HG03565 (cell line): ENCODE data around the gene APBA2.

Source experiments
- ATAC-seq: cut with Tn5 transposase; IDR thresholded peaks from one replicate; pipeline ENCODE4 v1.9.1; 2021; ENCODE audit warnings: mild to moderate bottlenecking, moderate library complexity; ENCODE audit not compliant: unreplicated experiment

APBA2 gene

GRCh38 chr15:28955160-28955992 is 69.6 kb downstream of the APBA2 start:
- peak; percentile 41 for ATAC-seq

GRCh38 chr15:28955993-28956421 is 70.2 kb downstream of the APBA2 start:
- no peak for ATAC-seq

- ATAC-seq: no peak
Observed at GRCh38 chr15:28956491-28956890, 70.7 kb downstream of the APBA2 start.

- ATAC-seq: no peak
Observed at GRCh38 chr15:28957606-28958498, 72.1 kb downstream of the APBA2 start.

- ATAC-seq: no peak
Observed at GRCh38 chr15:28959326-28959725, 73.6 kb downstream of the APBA2 start.

GRCh38 chr15:28960979-28961378 is 75.2 kb downstream of the APBA2 start:
- ATAC-seq: no peak

- ATAC-seq: no peak
Observed at GRCh38 chr15:28961391-28961790, 75.6 kb downstream of the APBA2 start.

- ATAC-seq: peak; percentile 19
Observed at GRCh38 chr15:28962851-28963710, 77.3 kb downstream of the APBA2 start.

GRCh38 chr15:28963711-28964081 is 77.9 kb downstream of the APBA2 start:
- ATAC-seq: peak; percentile 45

- no peak for ATAC-seq
Observed at GRCh38 chr15:28964098-28964497, 78.3 kb downstream of the APBA2 start.

GRCh38 chr15:28967066-28967465 is 81.3 kb downstream of the APBA2 start:
- ATAC-seq: no peak

- ATAC-seq: no peak
Observed at GRCh38 chr15:28967990-28968389, 82.2 kb downstream of the APBA2 start.

- ATAC-seq: no peak
Observed at GRCh38 chr15:28969511-28970085, 83.8 kb downstream of the APBA2 start.

- ATAC-seq: no peak
Observed at GRCh38 chr15:28974142-28974541, 88.4 kb downstream of the APBA2 start.

- ATAC-seq: no peak
Observed at GRCh38 chr15:28975766-28976179, 90.0 kb downstream of the APBA2 start.

- no peak for ATAC-seq
Observed at GRCh38 chr15:28977377-28978010, 91.7 kb downstream of the APBA2 start.

GRCh38 chr15:28978011-28978378 is 92.2 kb downstream of the APBA2 start:
- no peak for ATAC-seq

GRCh38 chr15:28978661-28979060 is 92.9 kb downstream of the APBA2 start:
- ATAC-seq: no peak

GRCh38 chr15:28979208-28979841 is 93.6 kb downstream of the APBA2 start:
- no peak for ATAC-seq
